HG03460 (cell line): ENCODE results near the gene GOLGA2.

Experiments
- ATAC-seq: cut with Tn5 transposase; IDR thresholded peaks from one replicate; pipeline ENCODE4 v1.9.1; 2021; ENCODE audit not compliant: unreplicated experiment

The GOLGA2 gene

GRCh38 chr9:128275198-128276007 lies at the start of gene GOLGA2:
Gene GOLGA2 (minus strand): TSS chr9:128276007. CDS start chr9:128275976, 31 bp downstream.
- ATAC-seq: peak; percentile 46

- no peak for ATAC-seq
Observed at GRCh38 chr9:128324401-128324800, 48.6 kb upstream of the GOLGA2 start.

DNA sequence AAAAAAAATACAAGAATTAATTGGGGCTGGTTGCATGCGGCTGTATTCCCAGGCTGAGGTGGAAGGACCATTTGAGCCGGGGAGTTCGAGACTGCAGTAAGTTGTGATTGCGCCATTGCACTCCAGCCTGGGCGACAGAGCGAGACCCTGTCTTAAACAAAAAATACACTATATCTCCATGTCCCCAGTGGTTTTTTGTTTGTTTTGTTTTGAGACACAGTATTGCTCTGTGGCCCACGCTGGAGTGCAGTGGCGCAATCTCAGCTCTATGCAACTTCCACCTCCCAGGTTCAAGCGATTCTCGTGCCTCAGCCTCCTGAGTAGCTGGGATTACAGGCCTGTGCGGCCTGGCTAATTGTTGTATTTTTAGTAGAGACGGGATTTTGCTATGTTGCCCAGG lies 48.0 kb upstream of the GOLGA2 start:
- ATAC-seq: no peak

- ATAC-seq: no peak
Observed at GRCh38 chr9:128323212-128323730, 47.5 kb upstream of the GOLGA2 start.

DNA sequence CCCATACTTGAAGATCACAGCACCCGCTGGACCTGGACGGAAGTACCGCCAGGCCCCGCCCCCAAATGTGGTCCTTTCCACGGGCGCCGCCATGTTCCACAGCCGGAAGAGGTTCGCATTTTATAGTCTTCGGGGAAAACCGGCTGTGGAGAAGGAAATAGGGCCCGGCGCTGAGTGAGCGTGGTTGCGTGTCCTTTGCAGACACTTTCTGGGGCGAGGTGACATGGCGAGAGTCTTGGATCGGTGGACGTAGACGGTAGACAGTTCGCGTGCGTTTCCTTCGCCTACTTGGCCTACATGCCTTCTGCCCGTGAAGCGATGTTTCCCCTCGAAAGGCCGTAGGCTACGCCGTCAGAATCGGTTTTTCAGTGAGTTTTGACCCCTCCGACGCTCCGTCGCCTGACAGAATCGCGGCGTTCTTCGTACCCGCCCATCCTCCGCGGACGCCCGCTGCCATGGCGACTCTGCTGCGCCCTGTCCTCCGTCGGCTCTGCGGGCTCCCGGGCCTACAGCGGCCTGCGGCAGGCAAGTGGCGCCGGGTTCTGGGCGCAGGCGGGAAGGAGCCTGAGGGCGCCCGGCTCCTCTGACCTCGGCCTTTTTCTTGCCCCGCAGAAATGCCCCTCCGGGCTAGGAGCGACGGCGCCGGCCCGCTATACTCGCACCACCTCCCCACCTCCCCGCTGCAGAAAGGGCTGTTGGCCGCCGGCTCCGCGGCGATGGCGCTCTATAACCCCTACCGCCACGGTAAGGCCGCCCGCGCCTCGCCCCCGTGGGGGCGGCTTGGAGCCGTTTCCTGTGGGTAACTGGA lies 46.8 kb upstream of the GOLGA2 start, which contains the start of the genes COQ4 and TRUB2:
TSS of gene COQ4 (plus strand) at position 436 of the 808 bp plus-strand sequence. CDS start at position 456, 20 bp downstream.
TSS of gene TRUB2 (minus strand) at position 44 of the 808 bp plus-strand sequence. CDS start at position 5, 39 bp downstream.
- peak; percentile 87 for ATAC-seq

DNA sequence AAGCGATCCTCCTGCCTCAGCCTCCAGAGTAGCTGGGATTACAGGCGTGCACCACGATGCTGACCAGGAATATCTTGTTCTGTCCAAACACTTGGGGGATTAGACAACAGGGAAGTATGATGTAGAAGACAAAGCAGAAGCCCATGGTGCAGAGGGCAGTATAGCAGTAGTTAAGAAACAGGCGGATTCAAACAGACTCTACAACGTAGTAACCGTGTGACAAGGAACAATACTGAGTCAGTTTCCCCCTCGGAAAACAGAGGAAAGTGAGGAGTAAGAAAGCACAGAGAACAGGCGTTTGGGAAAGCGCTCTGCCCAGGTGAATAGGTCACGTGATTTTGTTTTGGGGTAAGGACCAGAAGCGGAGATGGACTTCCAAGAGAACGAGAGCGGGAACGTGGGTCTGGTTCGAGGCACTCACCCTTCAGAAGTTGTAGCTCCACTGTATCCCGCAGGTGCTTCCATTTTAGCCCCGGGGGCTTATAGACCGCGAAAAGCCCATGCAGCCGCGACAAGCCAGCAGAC lies 46.1 kb upstream of the GOLGA2 start:
- ATAC-seq: peak; percentile 7

GRCh38 chr9:128321343-128321742 lies 45.5 kb upstream of the GOLGA2 start:
- ATAC-seq: no peak

DNA sequence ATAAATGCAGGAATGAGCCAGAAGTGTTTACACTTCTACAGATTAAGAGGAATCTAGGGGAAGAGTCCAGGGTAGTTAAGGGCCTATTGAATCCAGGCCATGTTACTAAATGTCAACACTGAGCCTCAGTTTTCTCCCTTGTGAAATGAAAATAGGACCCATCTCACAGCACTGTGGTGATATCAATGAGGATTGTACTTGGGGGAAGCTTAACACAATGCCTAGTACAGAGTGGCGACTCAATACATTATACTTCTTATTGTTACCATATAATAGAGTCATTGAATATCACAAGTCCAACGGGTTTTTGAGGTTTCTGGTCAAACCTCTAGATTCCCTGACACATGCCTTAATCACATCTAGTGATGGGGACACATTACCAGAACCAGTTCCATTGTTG lies 41.8 kb upstream of the GOLGA2 start:
- ATAC-seq: no peak

DNA sequence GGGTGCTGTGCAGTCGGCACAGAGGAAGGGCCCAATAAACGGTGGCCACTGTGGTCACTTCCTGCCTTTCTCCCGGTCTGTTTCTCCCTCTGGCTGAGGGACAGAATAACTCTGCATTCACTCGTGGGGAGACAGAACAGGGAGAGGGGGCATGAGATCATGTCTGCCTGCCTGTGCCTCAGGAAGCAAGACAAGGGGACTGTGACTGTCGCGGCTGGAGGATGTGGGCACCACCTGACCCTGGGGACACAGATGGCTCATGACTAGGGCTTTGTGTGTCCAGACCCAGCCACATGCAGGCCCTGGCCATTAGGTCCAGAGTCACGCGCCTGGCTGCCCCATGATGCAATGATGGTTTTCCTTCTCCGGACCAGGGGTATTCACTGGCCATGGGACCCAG lies 40.6 kb upstream of the GOLGA2 start:
- ATAC-seq: no peak

GRCh38 chr9:128314697-128315096 lies 38.9 kb upstream of the GOLGA2 start:
- no peak for ATAC-seq

- ATAC-seq: no peak
Observed at GRCh38 chr9:128310461-128310860, 34.7 kb upstream of the GOLGA2 start.

GRCh38 chr9:128309551-128309950 lies 33.7 kb upstream of the GOLGA2 start:
- ATAC-seq: no peak

- ATAC-seq: no peak
Observed at GRCh38 chr9:128304971-128305288, 29.1 kb upstream of the GOLGA2 start.

DNA sequence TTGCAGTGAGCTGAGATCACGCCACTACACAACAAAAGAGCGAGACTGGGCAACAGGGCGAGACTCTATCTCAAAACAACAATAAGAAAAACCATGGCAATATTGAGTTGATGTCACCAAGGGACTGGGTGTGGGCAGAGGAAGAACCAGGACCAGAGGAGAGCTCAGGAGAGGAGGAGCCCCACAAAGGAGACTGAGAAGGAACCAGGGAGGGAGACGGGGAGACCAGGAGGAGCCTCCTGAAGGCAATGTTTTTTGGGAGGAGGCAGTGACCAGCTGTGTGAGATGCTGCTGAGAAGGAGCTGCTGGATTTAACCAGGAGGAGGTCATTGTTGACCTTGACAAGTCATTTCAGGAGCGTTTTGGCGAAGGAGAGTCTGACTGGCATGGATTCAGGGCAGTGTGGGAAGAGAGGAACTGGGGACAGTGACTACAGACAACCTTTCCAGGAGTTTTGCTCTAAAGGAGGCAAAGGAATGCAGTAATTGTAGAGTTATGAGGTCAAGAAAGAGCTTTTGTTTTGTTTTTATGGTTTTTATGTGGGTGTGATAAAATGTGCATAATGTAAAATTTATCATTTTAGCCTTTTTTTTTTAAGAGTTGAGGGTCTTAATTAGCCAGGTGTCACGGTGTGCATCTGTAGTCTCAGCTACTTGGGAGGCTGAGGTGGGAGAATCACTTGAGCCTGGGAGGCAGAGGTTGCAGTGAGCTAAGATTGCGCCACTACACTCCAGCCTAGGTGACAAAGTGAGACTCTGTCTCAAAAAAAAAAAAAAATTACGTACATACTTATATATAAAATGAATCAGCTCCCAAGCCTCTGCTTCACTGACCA lies 28.5 kb upstream of the GOLGA2 start:
- no peak for ATAC-seq

- no peak for ATAC-seq
Observed at GRCh38 chr9:128298535-128299482, 23.0 kb upstream of the GOLGA2 start.

DNA sequence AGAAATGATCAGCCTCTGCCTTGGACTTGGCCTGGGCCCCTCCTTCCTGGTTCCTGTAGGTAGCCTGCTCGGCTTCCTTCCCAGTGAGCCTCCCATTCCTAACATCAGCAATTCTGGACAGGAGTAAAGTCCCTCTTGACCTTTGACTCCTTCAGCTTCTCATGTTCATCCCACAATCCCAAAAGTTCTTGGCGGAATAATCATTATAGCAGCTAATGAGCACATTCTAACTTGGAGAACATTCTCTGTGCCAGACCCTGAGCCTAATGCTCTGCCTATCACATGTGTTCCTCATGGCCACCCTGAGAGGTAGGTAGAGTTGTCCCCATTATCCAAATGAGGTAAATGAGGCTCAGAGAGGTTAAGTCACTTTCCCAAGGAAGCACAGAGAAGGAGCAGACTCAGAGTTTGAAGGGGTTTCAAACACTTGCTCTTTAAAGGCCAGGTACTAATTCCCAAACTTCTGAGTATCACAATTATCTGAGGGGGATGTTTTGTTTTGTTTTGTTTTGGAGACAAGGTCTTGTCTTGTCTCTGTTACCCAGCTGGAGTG lies 21.5 kb upstream of the GOLGA2 start:
- no peak for ATAC-seq

- no peak for ATAC-seq
Observed at GRCh38 chr9:128296340-128297220, 20.8 kb upstream of the GOLGA2 start.

GRCh38 chr9:128294142-128294541 lies 18.3 kb upstream of the GOLGA2 start:
- no peak for ATAC-seq
